DND-41 (cell line): ENCODE data around the gene GOPC.
"Not testable (repeated sequence)": the region's sequence is repeated elsewhere in the genome, so short reads cannot be mapped to it uniquely, and the experiment has no call there.

Experiments used
- ATAC-seq: fragments of 200-7000 bp; cut with Tn5 transposase; 3 replicates; pipeline ENCODE4 v1.9.1; 2021; ENCODE audit warnings: low read depth; ENCODE audit not compliant: insufficient read depth
- DNase-seq: peaks from one replicate; pipeline ENCODE4 v3.0.0-alpha.2; 2020
- H2AFZ ChIP-seq: 2 replicates; pipeline ENCODE4 v1.6.0; 2012; ENCODE audit warnings: low read depth, low read length
- H3K27ac ChIP-seq: 2 replicates; pipeline ENCODE4 v1.5.1; 2012; ENCODE audit warnings: low read length, inconsistent platforms
- H3K27me3 ChIP-seq: fragments of 200-600 bp; sonication (generic); 2 replicates; pipeline ENCODE4 v1.6.0; 2012; ENCODE audit warnings: low read length, mild to moderate bottlenecking, inconsistent platforms; ENCODE audit not compliant: insufficient read depth, poor library complexity
- H3K36me3 ChIP-seq: 2 replicates; pipeline ENCODE4 v1.5.1; 2012; ENCODE audit warnings: low read length, inconsistent platforms; ENCODE audit not compliant: insufficient read depth
- H3K4me1 ChIP-seq: 2 replicates; pipeline ENCODE4 v1.5.1; 2012; ENCODE audit warnings: mild to moderate bottlenecking, low read length; ENCODE audit not compliant: insufficient read depth
- H3K4me2 ChIP-seq: 2 replicates; pipeline ENCODE4 v1.6.0; 2012; ENCODE audit warnings: mild to moderate bottlenecking, moderate library complexity, low read length, inconsistent platforms; ENCODE audit not compliant: insufficient read depth
- H3K4me3 ChIP-seq, 2 experiments: fragments of 200-600 bp in 1 of 2; shearing (Covaris generic) in 1 of 2; 2 replicates each; pipeline ENCODE4 v1.5.1; 2012 to 2016; ENCODE audit warnings: inconsistent platforms in 2 of 2, low read length in 2 of 2, mild to moderate bottlenecking in 2 of 2, low read depth in 1 of 2, moderate library complexity in 1 of 2
- H3K79me2 ChIP-seq: 2 replicates; pipeline ENCODE4 v1.6.0; 2012; ENCODE audit warnings: low read length, inconsistent platforms; ENCODE audit not compliant: insufficient read depth
- H3K9ac ChIP-seq: 2 replicates; pipeline ENCODE4 v1.6.0; 2012; ENCODE audit warnings: low read depth, mild to moderate bottlenecking, inconsistent platforms, low read length, moderate library complexity
- H3K9me3 ChIP-seq: 2 replicates; pipeline ENCODE4 v1.5.1; 2012; ENCODE audit warnings: low read length, moderate library complexity, mild to moderate bottlenecking, inconsistent platforms; ENCODE audit not compliant: insufficient read depth, severe bottlenecking
- H4K20me1 ChIP-seq: 2 replicates; pipeline ENCODE4 v1.6.0; 2012; ENCODE audit warnings: low read length; ENCODE audit not compliant: insufficient read depth
- CTCF ChIP-seq: IDR thresholded peaks from 2 replicates; pipeline ENCODE4 v1.5.1; 2012; ENCODE audit warnings: borderline replicate concordance, low read length, moderate library complexity, mild to moderate bottlenecking; ENCODE audit not compliant: poor library complexity, severe bottlenecking; ENCODE audit errors: extremely low read depth
- EZH2 ChIP-seq: IDR thresholded peaks from 3 replicates; pipeline ENCODE4 v1.6.1; 2012; ENCODE audit warnings: borderline replicate concordance, low read depth, mild to moderate bottlenecking, moderate library complexity, low read length, inconsistent platforms; ENCODE audit not compliant: severe bottlenecking

The GOPC gene

GRCh38 chr6:117602151-117602898, at the start of gene GOPC:
Gene GOPC (minus strand): TSS chr6:117602511. CDS start chr6:117602288, 223 bp downstream.
- Histone ChIP-seq H2AFZ (peak within 1 kb of the TSS; percentile 98), H3K36me3 (peaks cover 21% of the 10 kb centered on the region), H3K9ac (peak within 1 kb of the TSS; percentile 87), H3K27ac (peak within 1 kb of the TSS; percentile 98), H4K20me1 (peaks cover 9% of the 10 kb centered on the region; the same call in 1 of the 2 replicates), H3K4me1 (peaks cover 48% of the 10 kb centered on the region), H3K79me2 (peaks cover 50% of the 10 kb centered on the region), H3K9me3 (no peaks in the 10 kb centered on the region), H3K4me2 (peak within 1 kb of the TSS; percentile 63), H3K27me3 (no peaks in the 10 kb centered on the region), H3K4me3 (peak within 1 kb of the TSS; percentile 83 to 88)
- DNase-seq (peak; percentile 97), ATAC-seq (peak; percentile 88)
- TF ChIP-seq EZH2 (no peak), CTCF (peak; percentile 11)

DNA sequence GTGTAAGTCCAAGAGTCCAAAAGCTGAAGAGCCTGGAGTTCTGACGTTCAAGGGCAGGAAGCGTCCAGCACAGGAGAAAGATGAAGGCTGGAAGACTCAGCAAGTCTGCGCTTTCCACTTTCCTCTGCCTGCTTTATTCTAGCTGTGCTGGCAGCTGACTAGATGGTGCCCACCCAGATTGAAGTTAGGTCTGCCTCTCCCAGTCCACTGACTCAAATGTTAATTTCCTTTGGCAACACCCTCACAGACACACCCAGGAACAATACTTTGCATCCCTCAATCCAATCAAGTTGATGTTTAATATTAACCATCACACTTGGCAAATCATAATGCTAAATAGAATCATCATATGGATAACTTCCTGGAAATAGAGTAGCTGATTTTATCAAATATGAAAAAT, 49.7 kb upstream of the GOPC start:
- not testable (repeated sequence) for H3K4me1 ChIP-seq, H3K4me2 ChIP-seq, H3K4me3 ChIP-seq, H4K20me1 ChIP-seq, H3K9me3 ChIP-seq, H2AFZ ChIP-seq, H3K9ac ChIP-seq, H3K79me2 ChIP-seq, H3K27ac ChIP-seq, ATAC-seq, H3K36me3 ChIP-seq, DNase-seq, H3K27me3 ChIP-seq

DNA sequence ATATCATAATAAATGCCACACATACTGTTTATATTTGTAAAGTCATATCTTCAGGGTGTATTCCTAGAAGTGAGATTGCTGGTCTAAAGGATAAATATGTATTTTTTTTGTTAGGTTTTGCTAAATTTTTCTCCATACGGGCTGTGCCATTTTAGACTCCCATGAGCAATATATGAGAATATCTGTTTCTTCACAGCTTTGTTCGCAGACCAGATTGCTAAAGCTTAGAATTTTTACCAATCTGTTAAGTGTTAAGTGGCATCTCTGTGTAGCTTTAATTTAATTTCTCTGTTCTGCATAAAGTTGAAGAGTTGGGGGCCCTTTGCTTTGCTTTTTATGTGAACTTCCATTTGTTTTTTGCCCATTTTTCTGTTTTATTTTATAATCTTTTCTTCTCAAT, 40.7 kb upstream of the GOPC start:
- no peaks in the 10 kb centered on the region for H3K36me3 ChIP-seq
- H3K9ac ChIP-seq, result no peak overlapping the region
- no peak for TF ChIP-seq CTCF
- TF ChIP-seq EZH2, result no peak
- no peak overlapping the region for H3K4me3 ChIP-seq
- no peaks in the 10 kb centered on the region for H3K4me1 ChIP-seq
- no peaks in the 10 kb centered on the region for H4K20me1 ChIP-seq
- no peak overlapping the region for H3K4me2 ChIP-seq
- H3K27ac ChIP-seq, result no peak overlapping the region
- H3K79me2 ChIP-seq, result no peaks in the 10 kb centered on the region
- ATAC-seq, result no peak
- no peaks in the 10 kb centered on the region for H3K27me3 ChIP-seq
- H3K9me3 ChIP-seq, result no peaks in the 10 kb centered on the region
- DNase-seq, result no peak
- H2AFZ ChIP-seq, result no peak overlapping the region

DNA sequence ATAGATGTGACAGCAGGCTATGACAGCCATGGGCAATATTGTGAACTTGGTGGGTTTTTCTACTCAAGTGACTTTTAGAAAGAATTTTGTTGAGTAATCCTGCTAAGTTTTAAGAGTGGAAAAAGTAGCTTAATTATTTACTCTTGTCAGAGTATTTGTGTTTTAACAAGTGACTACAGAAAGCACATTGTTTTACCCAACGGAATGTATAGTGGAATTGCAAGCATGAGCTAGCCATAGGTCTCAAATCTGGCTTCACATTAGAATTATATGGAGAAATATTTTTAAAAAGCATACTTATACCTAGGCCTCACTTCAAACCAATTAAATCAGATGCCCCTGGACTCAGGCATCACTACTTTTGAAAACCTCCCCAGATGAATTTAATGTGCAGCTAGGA, 35.5 kb upstream of the GOPC start:
- no peak overlapping the region for H3K27ac ChIP-seq
- no peak for ATAC-seq
- no peak for DNase-seq
- TF ChIP-seq EZH2, result no peak
- no peak for TF ChIP-seq CTCF
- no peak overlapping the region for H3K4me2 ChIP-seq
- H3K9ac ChIP-seq, result no peak overlapping the region
- no peaks in the 10 kb centered on the region for H3K4me1 ChIP-seq
- H4K20me1 ChIP-seq, result no peaks in the 10 kb centered on the region
- H3K27me3 ChIP-seq, result no peaks in the 10 kb centered on the region
- H3K9me3 ChIP-seq, result no peaks in the 10 kb centered on the region
- H3K79me2 ChIP-seq, result no peaks in the 10 kb centered on the region
- no peak overlapping the region for H2AFZ ChIP-seq
- H3K4me3 ChIP-seq, result no peak overlapping the region
- H3K36me3 ChIP-seq, result no peaks in the 10 kb centered on the region
